ENCODE results near the gene ZBTB16. TPM values are rescaled to one million over a fixed set of nuclear protein-coding genes. Genes with fewer than 3 reads are reported as not detected.

ZBTB16 gene
- total and polyA plus RNA-seq, 2 of the 4 experiments (the other 2 are of a cell fraction), result not detected

DNA sequence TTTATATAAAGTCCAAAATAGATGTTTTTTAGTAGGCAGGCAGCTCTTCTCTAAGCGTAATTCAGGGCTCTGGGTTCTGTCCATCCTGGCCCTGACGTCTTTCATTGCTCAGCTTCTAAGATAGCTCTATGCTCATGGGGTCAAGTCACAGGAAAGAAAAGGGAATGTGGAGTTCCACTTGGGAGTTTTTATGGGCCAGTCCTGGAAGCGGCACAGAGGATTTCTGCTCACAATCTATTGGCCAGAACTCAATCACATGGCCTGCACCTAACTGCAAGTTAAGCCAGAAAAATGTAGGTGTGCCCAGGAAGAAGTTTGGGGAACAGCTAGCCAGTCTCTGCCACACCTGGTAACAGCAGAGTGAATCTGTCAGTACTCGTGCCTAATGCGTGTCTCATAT is 7.4 kb upstream of the ZBTB16 start:
- Histone ChIP-seq H3K27me3 (ENCODE audit: control insufficient read depth, insufficient read depth, low read length) (peaks cover 11% of the 10 kb centered on the region), H3K18ac (ENCODE audit: low read depth, low read length) (no peak overlapping the region), H2BK5ac (ENCODE audit: low read depth, low read length, poor library complexity, severe bottlenecking) (no peak overlapping the region), H3K79me1 (ENCODE audit: low read depth in 1 of 2, low read length in 2 of 2) (no peaks in the 10 kb centered on the region), H3K27ac (ENCODE audit: insufficient read depth, low read length) (no peak overlapping the region), H3K14ac (replicated peaks; ENCODE audit: low read depth, low read length) (no peak overlapping the region), H3K4me2 (ENCODE audit: low read depth, low read length) (no peak overlapping the region), H2BK120ac (ENCODE audit: low read depth, low read length) (no peak overlapping the region), H3K9me1 (ENCODE audit: insufficient read depth, low read length) (no peaks in the 10 kb centered on the region), H2AK5ac (ENCODE audit: low read depth, low read length) (no peak overlapping the region), H3K4me3 (ENCODE audit: insufficient read depth, low read depth, low read length) (no peak overlapping the region), H2AFZ (replicated peaks; ENCODE audit: low read length, poor library complexity) (no peak overlapping the region), H4K20me1 (ENCODE audit: insufficient read depth, low read length) (no peaks in the 10 kb centered on the region), H3K36me3 (ENCODE audit: control insufficient read depth, insufficient read depth, low read length) (no peaks in the 10 kb centered on the region), H4K91ac (ENCODE audit: insufficient read depth, low read depth, low read length) (no peak overlapping the region), H2BK15ac (ENCODE audit: low read depth, low read length) (no peak overlapping the region), H4K8ac (ENCODE audit: low read depth in 2 of 2, low read length in 2 of 2) (no peak overlapping the region), H3K9ac (ENCODE audit: low read depth, low read length) (no peak overlapping the region), H3K4ac (ENCODE audit: low read depth, low read length) (no peak overlapping the region), H4K5ac (ENCODE audit: low read depth, low read length) (no peak overlapping the region), H3K23ac (ENCODE audit: low read depth, low read length) (no peak overlapping the region), H2AK9ac (replicated peaks; ENCODE audit: low read depth, low read length, poor library complexity) (no peak overlapping the region), H2BK20ac (ENCODE audit: low read depth, low read length) (no peak overlapping the region), H3K4me1 (ENCODE audit: control insufficient read depth, insufficient read depth, low read length) (no peaks in the 10 kb centered on the region), H3K56ac (ENCODE audit: extremely low read depth, insufficient read depth, low read length) (no peak overlapping the region), H3K9me3 (ENCODE audit: control insufficient read depth, insufficient read depth, low read length) (no peaks in the 10 kb centered on the region)
- WGBS, 2 experiments (ENCODE audit: extremely low coverage in 2 of 2, insufficient read length in 1 of 2), result 54% methylated on average over 2 of the region's 5 CpGs; no CpG with 5 or more reads in 1 of the 2 experiments
- BruUV-seq (replicated peaks), result no TSS peak
- no peak for TF ChIP-seq FOS (IDR thresholded peaks at IDR 0.05; ENCODE audit: low read depth, low read length)
- TF ChIP-seq RAD21 (IDR thresholded peaks at IDR 0.05; ENCODE audit: low read length), result no peak
- TF ChIP-seq CHD1 (IDR thresholded peaks at IDR 0.05; ENCODE audit: low read depth, low read length), result no peak
- TF ChIP-seq MAZ (IDR thresholded peaks at IDR 0.05; ENCODE audit: borderline replicate concordance, low read depth, low read length), result no peak
- TF ChIP-seq, protein P1, sequence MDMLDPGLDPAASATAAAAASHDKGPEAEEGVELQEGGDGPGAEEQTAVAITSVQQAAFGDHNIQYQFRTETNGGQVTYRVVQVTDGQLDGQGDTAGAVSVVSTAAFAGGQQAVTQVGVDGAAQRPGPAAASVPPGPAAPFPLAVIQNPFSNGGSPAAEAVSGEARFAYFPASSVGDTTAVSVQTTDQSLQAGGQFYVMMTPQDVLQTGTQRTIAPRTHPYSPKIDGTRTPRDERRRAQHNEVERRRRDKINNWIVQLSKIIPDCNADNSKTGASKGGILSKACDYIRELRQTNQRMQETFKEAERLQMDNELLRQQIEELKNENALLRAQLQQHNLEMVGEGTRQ (IDR thresholded peaks at IDR 0.05; ENCODE audit: low read depth, low read length), result no peak
- no peak for TF ChIP-seq BHLHE40 (IDR thresholded peaks at IDR 0.05; ENCODE audit: low read depth, low read length)
- no peak for TF ChIP-seq CEBPB (IDR thresholded peaks at IDR 0.05; ENCODE audit: low read depth, low read length)
- TF ChIP-seq RCOR1 (IDR thresholded peaks at IDR 0.05; ENCODE audit: insufficient replicate concordance, low read length), result no peak
- no peak for TF ChIP-seq SMC3 (IDR thresholded peaks at IDR 0.05; ENCODE audit: low read depth, low read length)
- TF ChIP-seq RFX5 (IDR thresholded peaks at IDR 0.05; ENCODE audit: low read depth, low read length), result no peak
- TF ChIP-seq, protein P2, sequence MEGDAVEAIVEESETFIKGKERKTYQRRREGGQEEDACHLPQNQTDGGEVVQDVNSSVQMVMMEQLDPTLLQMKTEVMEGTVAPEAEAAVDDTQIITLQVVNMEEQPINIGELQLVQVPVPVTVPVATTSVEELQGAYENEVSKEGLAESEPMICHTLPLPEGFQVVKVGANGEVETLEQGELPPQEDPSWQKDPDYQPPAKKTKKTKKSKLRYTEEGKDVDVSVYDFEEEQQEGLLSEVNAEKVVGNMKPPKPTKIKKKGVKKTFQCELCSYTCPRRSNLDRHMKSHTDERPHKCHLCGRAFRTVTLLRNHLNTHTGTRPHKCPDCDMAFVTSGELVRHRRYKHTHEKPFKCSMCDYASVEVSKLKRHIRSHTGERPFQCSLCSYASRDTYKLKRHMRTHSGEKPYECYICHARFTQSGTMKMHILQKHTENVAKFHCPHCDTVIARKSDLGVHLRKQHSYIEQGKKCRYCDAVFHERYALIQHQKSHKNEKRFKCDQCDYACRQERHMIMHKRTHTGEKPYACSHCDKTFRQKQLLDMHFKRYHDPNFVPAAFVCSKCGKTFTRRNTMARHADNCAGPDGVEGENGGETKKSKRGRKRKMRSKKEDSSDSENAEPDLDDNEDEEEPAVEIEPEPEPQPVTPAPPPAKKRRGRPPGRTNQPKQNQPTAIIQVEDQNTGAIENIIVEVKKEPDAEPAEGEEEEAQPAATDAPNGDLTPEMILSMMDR (conservative IDR thresholded peaks at IDR 0.05; ENCODE audit: low read depth, low read length), result no peak
- no peak for TF ChIP-seq MXI1 (IDR thresholded peaks at IDR 0.05; ENCODE audit: borderline replicate concordance, low read depth, low read length)
- TF ChIP-seq POLR2A (IDR thresholded peaks at IDR 0.05; ENCODE audit: low read depth, low read length), result no peak
- TF ChIP-seq MAFK (IDR thresholded peaks at IDR 0.05; ENCODE audit: low read depth, low read length), result no peak
- TF ChIP-seq, protein P3, sequence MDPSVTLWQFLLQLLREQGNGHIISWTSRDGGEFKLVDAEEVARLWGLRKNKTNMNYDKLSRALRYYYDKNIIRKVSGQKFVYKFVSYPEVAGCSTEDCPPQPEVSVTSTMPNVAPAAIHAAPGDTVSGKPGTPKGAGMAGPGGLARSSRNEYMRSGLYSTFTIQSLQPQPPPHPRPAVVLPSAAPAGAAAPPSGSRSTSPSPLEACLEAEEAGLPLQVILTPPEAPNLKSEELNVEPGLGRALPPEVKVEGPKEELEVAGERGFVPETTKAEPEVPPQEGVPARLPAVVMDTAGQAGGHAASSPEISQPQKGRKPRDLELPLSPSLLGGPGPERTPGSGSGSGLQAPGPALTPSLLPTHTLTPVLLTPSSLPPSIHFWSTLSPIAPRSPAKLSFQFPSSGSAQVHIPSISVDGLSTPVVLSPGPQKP (IDR thresholded peaks at IDR 0.05; ENCODE audit: borderline replicate concordance, low read depth, low read length), result no peak
- TF ChIP-seq NFE2L2 (IDR thresholded peaks at IDR 0.05; ENCODE audit: low read depth, low read length), result no peak
- DNase-seq (no peak), ATAC-seq (ENCODE audit: low read depth) (no peak)
- dilution Hi-C loops (cut with HindIII; ENCODE audit: low sequenced_read_pairs, unreplicated experiment), result no loop called here
- in situ Hi-C loops (cut with MboI; ENCODE audit: low sequenced_read_pairs), result no loop called here
- CTCF ChIA-PET, result no interaction called here
- POLR2A ChIA-PET (ENCODE audit: unreplicated experiment), result no interaction called here
- intact Hi-C loops (cut with micrococcal nuclease), result no loop called here

Measured in IMR-90 (cell line).